Measurements from ENCODE around the gene NRXN2. TPM values are rescaled to one million over a fixed set of nuclear protein-coding genes. Genes with fewer than 3 reads are reported as not detected.

Gene NRXN2
- polyA plus RNA-seq, 1 of the 3 experiments (the other 2 are of a cell fraction) = 0.15 TPM

- TF ChIP-seq EP300 (IDR thresholded peaks at IDR 0.05; ENCODE audit: borderline replicate concordance in 1 of 2, low read depth in 1 of 2, low read length in 1 of 2) = no peak
Observed at GRCh38 chr11:64609436-64610047, 113.5 kb downstream of the NRXN2 start (continued).

- no peaks in the 10 kb centered on the region for H3K9me3 ChIP-seq
- H2AFZ ChIP-seq (ENCODE audit: low read depth) = no peak overlapping the region
- no peaks in the 10 kb centered on the region for H3K9me2 ChIP-seq
- 70% methylated on average over 12 of the region's 12 CpGs for WGBS (ENCODE audit: low lambda C conversion rate)
- no peak for DNase-seq
- ChIA-PET CTCF (no interaction called here), POLR2A (no interaction called here)
- no peaks in the 10 kb centered on the region for H3F3A ChIP-seq (replicated peaks; ENCODE audit: insufficient read depth)
- no peak overlapping the region for H3K4me3 ChIP-seq (ENCODE audit: low read depth in 2 of 2, low read length in 1 of 2)
- H3K4me1 ChIP-seq (ENCODE audit: control insufficient read depth in 1 of 2, insufficient read depth in 2 of 2, low read depth in 1 of 2, low read length in 1 of 2) = peaks cover 0 to 3% of the 10 kb centered on the region in 2 experiments; a peak in 1 of 4 replicates
- TF ChIP-seq RAD21 (IDR thresholded peaks at IDR 0.05; ENCODE audit: low read length) (no peak), FOXJ3 (CRISPR knock-in tag; IDR thresholded peaks at IDR 0.05) (no peak), JUND (IDR thresholded peaks at IDR 0.05) (no peak), YY1 (IDR thresholded peaks at IDR 0.05; ENCODE audit: low read depth) (no peak), CHD2 (IDR thresholded peaks at IDR 0.05; ENCODE audit: low read length, partially characterized antibody) (no peak), REST (IDR thresholded peaks at IDR 0.05; ENCODE audit: low read depth, low read length) (no peak), TCF12 (IDR thresholded peaks at IDR 0.05) (no peak), FOSL2 (IDR thresholded peaks at IDR 0.05; ENCODE audit: borderline replicate concordance, low read depth) (no peak), FOXM1 (IDR thresholded peaks at IDR 0.05; ENCODE audit: low read depth) (no peak), POLR2AphosphoS5 (IDR thresholded peaks at IDR 0.05; ENCODE audit: low read depth, low read length) (no peak), NRF1 (IDR thresholded peaks at IDR 0.05; ENCODE audit: low read depth, low read length) (no peak), ELF1 (IDR thresholded peaks at IDR 0.05) (no peak), SIN3A (IDR thresholded peaks at IDR 0.05; ENCODE audit: borderline replicate concordance, low read depth, low read length) (no peak), GATA2 (CRISPR knock-in tag; IDR thresholded peaks at IDR 0.05) (no peak), SMC3 (IDR thresholded peaks at IDR 0.05; ENCODE audit: low read depth, low read length) (no peak), CTCF (IDR thresholded peaks at IDR 0.05) (no peak), IRF3 (IDR thresholded peaks at IDR 0.05; ENCODE audit: low read depth, low read length) (no peak), USF1 (IDR thresholded peaks at IDR 0.05; ENCODE audit: borderline replicate concordance, low read depth) (no peak), RFX5 (IDR thresholded peaks at IDR 0.05; ENCODE audit: low read length) (no peak)
- H3K79me2 ChIP-seq (ENCODE audit: insufficient read depth) = no peaks in the 10 kb centered on the region
- H3K36me3 ChIP-seq (replicated peaks in 1 of 2; ENCODE audit: control insufficient read depth in 1 of 2, insufficient read depth in 2 of 2, low read length in 1 of 2) = no peaks in the 10 kb centered on the region
- 0 out of 2 replicates have a peak, but pooled peaks cover 5% of the 10 kb centered on the region for H3K27me3 ChIP-seq (ENCODE audit: insufficient read depth)
- H3K27ac ChIP-seq (ENCODE audit: low read depth in 2 of 2, low read length in 1 of 2) = no peak overlapping the region
- H3K9ac ChIP-seq = no peak overlapping the region
- no peak overlapping the region for H3K4me2 ChIP-seq
- no peaks in the 10 kb centered on the region for H4K20me1 ChIP-seq (ENCODE audit: insufficient read depth)
Observed at GRCh38 chr11:64608636-64609035, 114.4 kb downstream of the NRXN2 start.
